ENCODE data around the gene GLT8D2.

Gene GLT8D2

GRCh38 chr12:104011253-104011652 lies 38.7 kb downstream of the GLT8D2 start:
- Histone ChIP-seq H3K4me3 (ENCODE audit: low read depth, low read length) (no peak overlapping the region), H3K79me2 (no peaks in the 10 kb centered on the region), H2AFZ (no peak overlapping the region), H3K4me2 (ENCODE audit: low read length) (no peak overlapping the region), H3K4me1 (no peaks in the 10 kb centered on the region), H3K9me3 (ENCODE audit: control insufficient read depth, low read length) (no peaks in the 10 kb centered on the region), H3K27ac (no peak overlapping the region), H3K9ac (no peak overlapping the region), H3K36me3 (ENCODE audit: control insufficient read depth, insufficient read depth, low read length) (no peaks in the 10 kb centered on the region), H3K27me3 (ENCODE audit: control insufficient read depth, insufficient read depth, low read length) (no peaks in the 10 kb centered on the region)
- no peak for TF ChIP-seq CTCF (IDR thresholded peaks at IDR 0.05)

GRCh38 chr12:104010606-104011169 lies 39.3 kb downstream of the GLT8D2 start:
- Histone ChIP-seq H3K4me1 (no peaks in the 10 kb centered on the region), H3K4me2 (ENCODE audit: low read length) (no peak overlapping the region), H3K4me3 (ENCODE audit: low read depth, low read length) (no peak overlapping the region), H2AFZ (no peak overlapping the region), H3K79me2 (no peaks in the 10 kb centered on the region), H3K27me3 (ENCODE audit: control insufficient read depth, insufficient read depth, low read length) (no peaks in the 10 kb centered on the region), H3K36me3 (ENCODE audit: control insufficient read depth, insufficient read depth, low read length) (no peaks in the 10 kb centered on the region), H3K9me3 (ENCODE audit: control insufficient read depth, low read length) (no peaks in the 10 kb centered on the region), H3K9ac (no peak overlapping the region), H3K27ac (no peak overlapping the region)
- TF ChIP-seq CTCF (IDR thresholded peaks at IDR 0.05), result no peak

- no peak for TF ChIP-seq CTCF (IDR thresholded peaks at IDR 0.05)
- Histone ChIP-seq H3K4me2 (ENCODE audit: low read length) (no peak overlapping the region), H3K9ac (no peak overlapping the region), H3K9me3 (ENCODE audit: control insufficient read depth, low read length) (no peaks in the 10 kb centered on the region), H2AFZ (no peak overlapping the region), H3K36me3 (ENCODE audit: control insufficient read depth, insufficient read depth, low read length) (no peaks in the 10 kb centered on the region), H3K4me1 (no peaks in the 10 kb centered on the region), H3K79me2 (no peaks in the 10 kb centered on the region), H3K27ac (no peak overlapping the region), H3K4me3 (ENCODE audit: low read depth, low read length) (no peak overlapping the region), H3K27me3 (ENCODE audit: control insufficient read depth, insufficient read depth, low read length) (no peaks in the 10 kb centered on the region)
Measured at GRCh38 chr12:104010121-104010520, 39.9 kb downstream of the GLT8D2 start.

GRCh38 chr12:104006929-104007328 lies 43.1 kb downstream of the GLT8D2 start:
- Histone ChIP-seq H3K9ac (no peak overlapping the region), H3K4me2 (ENCODE audit: low read length) (no peak overlapping the region), H3K27ac (no peak overlapping the region), H3K36me3 (ENCODE audit: control insufficient read depth, insufficient read depth, low read length) (no peaks in the 10 kb centered on the region), H2AFZ (no peak overlapping the region), H3K9me3 (ENCODE audit: control insufficient read depth, low read length) (no peaks in the 10 kb centered on the region), H3K4me1 (no peaks in the 10 kb centered on the region), H3K4me3 (ENCODE audit: low read depth, low read length) (no peak overlapping the region), H3K27me3 (ENCODE audit: control insufficient read depth, insufficient read depth, low read length) (no peaks in the 10 kb centered on the region), H3K79me2 (no peaks in the 10 kb centered on the region)
- no peak for TF ChIP-seq CTCF (IDR thresholded peaks at IDR 0.05)

GRCh38 chr12:104003596-104003995 lies 46.4 kb downstream of the GLT8D2 start:
- TF ChIP-seq CTCF (IDR thresholded peaks at IDR 0.05), result no peak
- Histone ChIP-seq H3K36me3 (ENCODE audit: control insufficient read depth, insufficient read depth, low read length) (no peaks in the 10 kb centered on the region), H3K4me1 (no peaks in the 10 kb centered on the region), H3K9me3 (ENCODE audit: control insufficient read depth, low read length) (no peaks in the 10 kb centered on the region), H3K4me2 (ENCODE audit: low read length) (no peak overlapping the region), H3K4me3 (ENCODE audit: low read depth, low read length) (no peak overlapping the region), H3K79me2 (no peaks in the 10 kb centered on the region), H3K27me3 (ENCODE audit: control insufficient read depth, insufficient read depth, low read length) (no peaks in the 10 kb centered on the region), H2AFZ (no peak overlapping the region), H3K9ac (no peak overlapping the region), H3K27ac (no peak overlapping the region)
